NCI-H510A treated with DMSO at 0.1 percent for 48 hours (cell line): ENCODE measurements around the gene PLCB4.

Experiments
- DNase-seq: peaks from one replicate; lab custom pipeline; 2025; lab: John Stamatoyannopoulos, UW

The PLCB4 gene

GRCh38 chr20:9523636-9524035, 454.7 kb downstream of the PLCB4 start:
- DNase-seq = no peak
